GM12874 (cell line): Measurements from ENCODE around the gene DPF1.

Experiments
- TF ChIP-seq, protein P1 (sequence below): IDR thresholded peaks from 2 replicates; pipeline ENCODE4 v1.5.1; 2011; ENCODE audit warnings: low read depth, mild to moderate bottlenecking, control low read depth, low read length, moderate library complexity; ENCODE audit not compliant: insufficient read depth

DPF1 gene

GRCh38 chr19:38252941-38253691 lies 29.1 kb upstream of the DPF1 start:
- TF ChIP-seq, protein P1, sequence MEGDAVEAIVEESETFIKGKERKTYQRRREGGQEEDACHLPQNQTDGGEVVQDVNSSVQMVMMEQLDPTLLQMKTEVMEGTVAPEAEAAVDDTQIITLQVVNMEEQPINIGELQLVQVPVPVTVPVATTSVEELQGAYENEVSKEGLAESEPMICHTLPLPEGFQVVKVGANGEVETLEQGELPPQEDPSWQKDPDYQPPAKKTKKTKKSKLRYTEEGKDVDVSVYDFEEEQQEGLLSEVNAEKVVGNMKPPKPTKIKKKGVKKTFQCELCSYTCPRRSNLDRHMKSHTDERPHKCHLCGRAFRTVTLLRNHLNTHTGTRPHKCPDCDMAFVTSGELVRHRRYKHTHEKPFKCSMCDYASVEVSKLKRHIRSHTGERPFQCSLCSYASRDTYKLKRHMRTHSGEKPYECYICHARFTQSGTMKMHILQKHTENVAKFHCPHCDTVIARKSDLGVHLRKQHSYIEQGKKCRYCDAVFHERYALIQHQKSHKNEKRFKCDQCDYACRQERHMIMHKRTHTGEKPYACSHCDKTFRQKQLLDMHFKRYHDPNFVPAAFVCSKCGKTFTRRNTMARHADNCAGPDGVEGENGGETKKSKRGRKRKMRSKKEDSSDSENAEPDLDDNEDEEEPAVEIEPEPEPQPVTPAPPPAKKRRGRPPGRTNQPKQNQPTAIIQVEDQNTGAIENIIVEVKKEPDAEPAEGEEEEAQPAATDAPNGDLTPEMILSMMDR, result no peak

- TF ChIP-seq, protein P1, result no peak
Observed at GRCh38 chr19:38252385-38252784, 28.4 kb upstream of the DPF1 start.

- TF ChIP-seq, protein P1, result no peak
Observed at GRCh38 chr19:38251564-38252051, 27.6 kb upstream of the DPF1 start.

DNA sequence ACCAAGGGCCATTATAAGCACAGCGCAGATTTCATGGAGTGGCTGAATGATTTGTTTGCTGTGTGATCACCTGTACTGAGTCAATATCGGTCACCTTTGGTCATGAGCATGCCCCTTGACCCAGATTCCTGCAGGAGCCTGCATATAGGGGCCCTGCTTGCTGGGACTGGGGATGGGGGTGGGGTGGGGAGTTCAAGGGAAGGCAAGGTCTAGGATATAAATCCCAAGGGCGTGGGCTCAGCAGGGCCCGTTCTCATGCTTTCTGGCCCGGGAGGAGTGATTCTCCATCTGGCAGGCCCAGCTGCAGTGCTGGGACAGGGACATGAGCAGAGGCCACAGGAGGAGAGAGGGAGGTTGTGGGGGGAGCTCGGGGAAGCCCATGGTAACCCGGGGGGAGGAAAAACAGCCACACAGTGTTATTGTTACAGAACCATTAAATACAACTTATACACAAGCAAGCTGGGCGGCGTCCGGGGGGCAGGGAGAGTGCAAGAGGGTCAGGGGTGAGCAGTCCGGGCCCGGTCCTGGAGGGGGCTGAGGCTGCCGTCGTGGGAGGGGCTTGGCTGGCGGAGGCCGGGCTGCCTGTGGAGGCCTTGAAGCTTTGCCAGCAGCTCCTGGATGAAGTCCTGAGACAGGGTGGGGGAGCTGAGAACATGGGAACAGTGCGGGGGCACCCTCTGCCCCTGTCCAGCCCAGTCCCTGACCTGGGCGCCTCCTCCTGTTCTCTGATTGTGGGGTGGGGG lies 27.0 kb upstream of the DPF1 start:
- TF ChIP-seq, protein P1, result no peak

DNA sequence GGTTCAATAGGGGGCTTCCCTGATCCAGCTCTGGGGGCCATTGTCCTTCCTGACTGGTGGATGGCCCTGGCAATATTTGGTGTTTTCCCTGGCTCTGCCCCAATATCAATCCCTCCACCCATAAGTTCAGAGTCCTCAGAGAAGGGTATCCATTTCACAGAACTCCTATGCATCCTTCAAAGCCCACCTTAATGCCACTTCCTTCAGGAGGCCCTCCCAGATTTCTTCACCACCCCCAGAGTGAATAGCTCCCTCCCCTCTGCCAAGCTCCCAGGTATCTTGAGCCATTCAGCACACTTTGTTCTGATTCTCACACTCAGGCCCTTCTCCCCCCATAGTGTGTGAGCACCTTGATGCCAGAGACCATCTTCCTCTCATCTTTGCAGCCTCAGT lies 26.4 kb upstream of the DPF1 start:
- TF ChIP-seq, protein P1, result no peak

- TF ChIP-seq, protein P1, result no peak
Observed at GRCh38 chr19:38248421-38248820, 24.4 kb upstream of the DPF1 start.

- TF ChIP-seq, protein P1, result no peak
Observed at GRCh38 chr19:38247734-38248268, 23.8 kb upstream of the DPF1 start.
